CD14-positive monocyte (primary cell): ENCODE data around the gene H1-8. TPM values are rescaled to one million over a fixed set of nuclear protein-coding genes. Genes with fewer than 3 reads are reported as not detected.

Source experiments
- DNase-seq, 3 donors: peaks; one replicate each; pipeline ENCODE4 v3.0.0-alpha.2; 2011 to 2022
- H2AFZ ChIP-seq: 2 replicates; pipeline ENCODE4 v1.6.0; 2012; ENCODE audit warnings: mild to moderate bottlenecking, low read depth, low read length, inconsistent platforms; ENCODE audit not compliant: insufficient read depth, poor library complexity, severe bottlenecking
- H3K27ac ChIP-seq, 2 donors: 1 replicate in 1 of 2; 2 replicates in 1 of 2; pipeline ENCODE4 v1.5.1; 2012 to 2013; ENCODE audit warnings: low read length in 2 of 2, control low read depth in 1 of 2, inconsistent platforms in 1 of 2, low read depth in 1 of 2, mild to moderate bottlenecking in 1 of 2
- H3K27me3 ChIP-seq, 2 donors: one replicate each; pipeline versions ENCODE4 v1.6.0 to v1.6.1; 2011 to 2013; ENCODE audit warnings: low read length in 2 of 2; ENCODE audit not compliant: control insufficient read depth in 2 of 2, insufficient read depth in 2 of 2
- H3K36me3 ChIP-seq, 2 donors: replicated peaks in 1 of 2; 1 replicate in 1 of 2; 2 replicates in 1 of 2; pipeline versions ENCODE4 v1.5.1 to v1.6.1; 2012 to 2013; ENCODE audit warnings: low read length in 2 of 2, control low read depth in 1 of 2, inconsistent platforms in 1 of 2, mild to moderate bottlenecking in 1 of 2; ENCODE audit not compliant: insufficient read depth in 2 of 2, control insufficient read depth in 1 of 2
- H3K4me1 ChIP-seq, 2 donors: 1 replicate in 1 of 2; 2 replicates in 1 of 2; pipeline versions ENCODE4 v1.5.1 to v1.6.1; 2012 to 2013; ENCODE audit warnings: low read length in 2 of 2, control low read depth in 1 of 2, inconsistent platforms in 1 of 2, mild to moderate bottlenecking in 1 of 2, moderate library complexity in 1 of 2; ENCODE audit not compliant: insufficient read depth in 2 of 2, control insufficient read depth in 1 of 2
- H3K4me2 ChIP-seq: replicated peaks from 2 replicates; pipeline ENCODE3; 2012; ENCODE audit warnings: low read length, moderate library complexity, mild to moderate bottlenecking; ENCODE audit not compliant: poor library complexity, severe bottlenecking; ENCODE audit errors: extremely low read depth
- H3K4me3 ChIP-seq, 3 experiments: fragments of 200-600 bp in 1 of 3; sonication (generic) in 1 of 3; replicated peaks in 1 of 3; 1 replicate in 2 of 3; 2 replicates in 1 of 3; pipeline ENCODE4 v1.5.1; 2011 to 2013; ENCODE audit warnings: low read length in 3 of 3, mild to moderate bottlenecking in 3 of 3, control low read depth in 2 of 3, low read depth in 2 of 3, inconsistent platforms in 1 of 3, moderate library complexity in 1 of 3
- H3K79me2 ChIP-seq: 2 replicates; pipeline ENCODE4 v1.6.0; 2012; ENCODE audit warnings: mild to moderate bottlenecking, control low read depth, inconsistent platforms, low read length, moderate library complexity; ENCODE audit not compliant: insufficient read depth
- H3K9ac ChIP-seq: 2 replicates; pipeline ENCODE4 v1.6.0; 2017; ENCODE audit warnings: low read length, mild to moderate bottlenecking; ENCODE audit not compliant: insufficient read depth, poor library complexity, severe bottlenecking
- H3K9me3 ChIP-seq, 2 donors: replicated peaks in 1 of 2; 1 replicate in 1 of 2; 2 replicates in 1 of 2; pipeline versions ENCODE4 v1.5.1 to v1.6.1; 2012 to 2013; ENCODE audit warnings: low read length in 2 of 2, control low read depth in 1 of 2; ENCODE audit not compliant: control insufficient read depth in 1 of 2, insufficient read depth in 1 of 2
- H4K20me1 ChIP-seq: 2 replicates; pipeline ENCODE4 v1.6.0; 2012; ENCODE audit warnings: mild to moderate bottlenecking, low read length, control low read depth, moderate library complexity; ENCODE audit not compliant: insufficient read depth
- H3K27ac Mint-ChIP-seq, 7 donors: one replicate each; pipeline ENCODE4 v1.8.0; 2020; ENCODE audit warnings: mild to moderate bottlenecking in 7 of 7, mixed read lengths in 7 of 7, moderate library complexity in 6 of 7, inconsistent platforms in 2 of 7
- H3K27me3 Mint-ChIP-seq, 3 donors: one replicate each; pipeline ENCODE4 v1.8.0; 2021 to 2022; ENCODE audit warnings: low read depth in 3 of 3, mild to moderate bottlenecking in 3 of 3, mixed read lengths in 3 of 3, moderate library complexity in 3 of 3, inconsistent platforms in 1 of 3
- H3K36me3 Mint-ChIP-seq, 2 donors: one replicate each; pipeline ENCODE4 v1.8.0; 2020; ENCODE audit warnings: mixed read lengths in 2 of 2, inconsistent platforms in 1 of 2, mild to moderate bottlenecking in 1 of 2
- H3K4me1 Mint-ChIP-seq: one replicate; pipeline ENCODE4 v1.8.0; 2020; ENCODE audit warnings: mild to moderate bottlenecking, mixed read lengths
- H3K4me3 Mint-ChIP-seq, 2 donors: one replicate each; pipeline ENCODE4 v1.8.0; 2020; ENCODE audit warnings: mild to moderate bottlenecking in 2 of 2, mixed read lengths in 2 of 2, moderate library complexity in 1 of 2
- H3K9me3 Mint-ChIP-seq, 7 donors: one replicate each; pipeline ENCODE4 v1.8.0; 2020 to 2022; ENCODE audit warnings: mixed read lengths in 7 of 7, mild to moderate bottlenecking in 6 of 7, moderate library complexity in 6 of 7, inconsistent platforms in 2 of 7
- WGBS: methylation state at CpG from one replicate; pipeline ENCODE4 v1.1.5; 2013; ENCODE audit warnings: missing lambda C conversion rate; ENCODE audit not compliant: insufficient coverage; 5-methylcytosine and 5-hydroxymethylcytosine counted together
- intact Hi-C, 2 donors: fragments of 100-400 bp; cut with micrococcal nuclease; formaldehyde crosslinking; loops; one replicate each; pipeline versions ENCODE4 v1.15.0 to v1.15.1; 2023
- polyA plus RNA-seq, 3 donors: library from polyadenylated mRNA; depleted of rRNA in 1 of 3; unstranded in 2 of 3; stranded (reverse) in 1 of 3; fragments of 300-500 nt in 2 of 3; fragments of >200 nt in 1 of 3; fragmentation: Illumina TruSeq in 2 of 3; gene quantifications; 1 replicate in 2 of 3; 2 replicates in 1 of 3; pipeline ENCODE4 v1.2.3, GENCODE V29; 2012 to 2021
- TF ChIP-seq, protein P1 (sequence below): fragments of 200-600 bp; IDR thresholded peaks from one replicate; pipeline ENCODE4 v1.8.0; 2022; ENCODE audit warnings: antibody characterized with exemption, mild to moderate bottlenecking

The H1-8 gene
- polyA plus RNA-seq, 3 donors = not detected

DNA sequence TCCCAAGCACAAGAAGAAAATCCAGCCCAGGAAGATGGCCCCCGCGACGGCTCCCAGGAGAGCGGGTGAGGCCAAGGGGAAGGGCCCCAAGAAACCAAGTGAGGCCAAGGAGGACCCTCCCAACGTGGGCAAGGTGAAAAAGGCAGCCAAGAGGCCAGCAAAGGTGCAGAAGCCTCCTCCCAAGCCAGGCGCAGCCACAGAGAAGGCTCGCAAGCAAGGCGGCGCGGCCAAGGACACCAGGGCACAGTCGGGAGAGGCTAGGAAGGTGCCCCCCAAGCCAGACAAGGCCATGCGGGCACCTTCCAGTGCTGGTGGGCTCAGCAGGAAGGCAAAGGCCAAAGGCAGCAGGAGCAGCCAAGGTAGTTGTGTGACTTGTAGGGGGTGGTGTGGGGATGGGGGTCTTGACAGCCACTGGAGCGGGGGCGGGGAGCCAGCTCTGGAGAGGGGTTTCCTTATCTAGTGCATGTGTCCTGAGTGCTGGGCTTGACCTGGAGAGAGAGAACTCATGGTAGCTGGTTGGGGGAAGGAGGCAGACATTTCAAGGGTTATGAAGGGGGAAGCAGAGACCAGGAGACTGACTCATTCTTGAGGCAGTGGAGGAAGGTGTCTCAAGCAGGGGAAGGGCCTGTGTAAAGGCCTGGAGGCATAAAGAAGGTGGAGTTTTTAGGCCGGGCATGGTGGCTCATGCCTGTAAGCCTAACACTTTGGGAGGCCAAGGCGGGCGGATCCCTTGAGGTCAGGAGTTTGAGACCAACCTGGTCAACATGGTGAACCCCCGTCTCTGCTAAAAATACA, 6.2 kb downstream of the H1-8 start:
- Mint-ChIP-seq H3K27ac (peak overlapping the region; percentile 70 to 92 (median 89)), H3K36me3 (no peaks in the 10 kb centered on the region), H3K9me3 (no peaks in the 10 kb centered on the region), H3K27me3 (peaks cover 0 to 6% (median 0%) of the 10 kb centered on the region in 3 donors), H3K4me3 (no peak overlapping the region), H3K4me1 (peaks cover 41% of the 10 kb centered on the region)
- 91% methylated on average over 17 of the region's 18 CpGs for WGBS
- no peaks in the 10 kb centered on the region for H3K36me3 ChIP-seq
- H2AFZ ChIP-seq = no peak overlapping the region
- no peaks in the 10 kb centered on the region for H3K79me2 ChIP-seq
- peak overlapping the region; percentile 23 to 77 for H3K27ac ChIP-seq
- intact Hi-C loops = no loop called here
- no peaks in the 10 kb centered on the region for H3K9me3 ChIP-seq
- TF ChIP-seq, protein P1, sequence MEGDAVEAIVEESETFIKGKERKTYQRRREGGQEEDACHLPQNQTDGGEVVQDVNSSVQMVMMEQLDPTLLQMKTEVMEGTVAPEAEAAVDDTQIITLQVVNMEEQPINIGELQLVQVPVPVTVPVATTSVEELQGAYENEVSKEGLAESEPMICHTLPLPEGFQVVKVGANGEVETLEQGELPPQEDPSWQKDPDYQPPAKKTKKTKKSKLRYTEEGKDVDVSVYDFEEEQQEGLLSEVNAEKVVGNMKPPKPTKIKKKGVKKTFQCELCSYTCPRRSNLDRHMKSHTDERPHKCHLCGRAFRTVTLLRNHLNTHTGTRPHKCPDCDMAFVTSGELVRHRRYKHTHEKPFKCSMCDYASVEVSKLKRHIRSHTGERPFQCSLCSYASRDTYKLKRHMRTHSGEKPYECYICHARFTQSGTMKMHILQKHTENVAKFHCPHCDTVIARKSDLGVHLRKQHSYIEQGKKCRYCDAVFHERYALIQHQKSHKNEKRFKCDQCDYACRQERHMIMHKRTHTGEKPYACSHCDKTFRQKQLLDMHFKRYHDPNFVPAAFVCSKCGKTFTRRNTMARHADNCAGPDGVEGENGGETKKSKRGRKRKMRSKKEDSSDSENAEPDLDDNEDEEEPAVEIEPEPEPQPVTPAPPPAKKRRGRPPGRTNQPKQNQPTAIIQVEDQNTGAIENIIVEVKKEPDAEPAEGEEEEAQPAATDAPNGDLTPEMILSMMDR = no peak
- H3K4me1 ChIP-seq = peaks cover 28 to 41% of the 10 kb centered on the region in 2 donors
- no peak overlapping the region for H3K4me2 ChIP-seq
- H3K4me3 ChIP-seq = no peak overlapping the region
- H3K9ac ChIP-seq = peak overlapping the region; percentile 34
- peak; percentile 81 to 86 (median 84) for DNase-seq
- no peaks in the 10 kb centered on the region for H3K27me3 ChIP-seq
- H4K20me1 ChIP-seq = no peaks in the 10 kb centered on the region

DNA sequence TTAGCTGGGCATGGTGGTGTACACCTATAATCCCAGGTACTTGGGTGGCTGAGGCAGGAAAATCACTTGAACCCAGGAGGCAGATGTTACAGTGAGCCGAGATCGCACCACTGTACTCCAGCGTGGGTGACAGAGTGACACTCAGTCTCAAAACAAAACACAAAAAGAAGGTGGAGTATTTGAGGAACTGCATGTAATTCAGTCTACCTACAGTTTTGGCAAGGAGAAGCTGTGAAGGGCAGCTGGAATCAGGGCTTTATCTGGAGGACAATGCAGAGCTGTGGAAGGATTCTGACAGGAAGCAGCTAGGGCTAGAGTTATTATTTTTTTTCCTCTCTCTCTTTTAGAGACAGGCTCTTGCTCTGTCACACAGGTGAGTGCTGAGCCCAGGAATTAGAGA, 6.8 kb downstream of the H1-8 start:
- H3K4me1 ChIP-seq = peaks cover 34 to 47% of the 10 kb centered on the region in 2 donors
- H2AFZ ChIP-seq = no peak overlapping the region
- H3K79me2 ChIP-seq = no peaks in the 10 kb centered on the region
- Mint-ChIP-seq H3K27ac (peak overlapping the region; percentile 70 to 92 (median 89)), H3K4me3 (no peak overlapping the region), H3K36me3 (peaks cover 0 to 1% of the 10 kb centered on the region in 2 donors), H3K9me3 (no peaks in the 10 kb centered on the region), H3K4me1 (peaks cover 47% of the 10 kb centered on the region), H3K27me3 (peaks cover 0 to 6% (median 0%) of the 10 kb centered on the region in 3 donors)
- no peaks in the 10 kb centered on the region for H4K20me1 ChIP-seq
- peak overlapping the region; percentile 34 for H3K9ac ChIP-seq
- H3K36me3 ChIP-seq = no peaks in the 10 kb centered on the region
- TF ChIP-seq, protein P1 = no peak
- no peak overlapping the region for H3K4me3 ChIP-seq
- H3K27me3 ChIP-seq = no peaks in the 10 kb centered on the region
- peak overlapping the region; percentile 23 to 77 for H3K27ac ChIP-seq
- DNase-seq = peak in 1 of 3 donors; percentile 13
- H3K4me2 ChIP-seq = no peak overlapping the region
- no peaks in the 10 kb centered on the region for H3K9me3 ChIP-seq
- intact Hi-C loops = no loop called here
- no CpG with 5 or more reads among the region's 3 CpGs for WGBS
